ENCODE measurements around the gene SNCG. TPM values are rescaled to one million over a fixed set of nuclear protein-coding genes. Genes with fewer than 3 reads are reported as not detected.
A peak's percentile ranks its signal among the peaks of the same experiment; 100 is the strongest.
"Not testable (repeated sequence)": the region's sequence is repeated elsewhere in the genome, so short reads cannot be mapped to it uniquely, and the experiment has no call there.

Gene SNCG
- total RNA-seq, 3 donors from 2014 or later, result 2.9 to 22.1 (median 8.3) TPM

DNA sequence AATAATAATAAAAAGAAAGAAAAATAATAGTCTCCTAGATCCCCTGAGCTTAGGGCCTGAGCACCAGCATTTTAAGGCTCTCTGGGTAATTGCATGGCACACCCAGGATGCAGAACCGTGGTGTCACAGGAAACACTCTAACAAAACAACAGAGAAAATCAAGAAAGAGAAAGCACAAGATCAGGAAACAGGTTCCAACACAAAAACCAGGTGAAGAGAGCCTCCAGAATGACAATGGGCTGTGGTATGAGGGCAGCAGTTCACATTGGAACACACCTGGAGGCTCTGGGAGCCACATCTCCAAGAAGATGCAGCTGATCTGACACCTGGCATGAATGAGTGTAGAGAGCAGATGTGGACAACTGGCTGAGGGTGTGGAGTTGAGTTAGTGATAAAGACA is 8.1 kb upstream of the SNCG start:
- Histone ChIP-seq H3K36me3 (ENCODE audit: low read depth) (no peaks in the 10 kb centered on the region), H3K4me1 (ENCODE audit: low read depth) (no peaks in the 10 kb centered on the region), H3K9me3 (peaks cover 13% of the 10 kb centered on the region), H3K4me3 (no peak overlapping the region)
- TF ChIP-seq, protein P1, sequence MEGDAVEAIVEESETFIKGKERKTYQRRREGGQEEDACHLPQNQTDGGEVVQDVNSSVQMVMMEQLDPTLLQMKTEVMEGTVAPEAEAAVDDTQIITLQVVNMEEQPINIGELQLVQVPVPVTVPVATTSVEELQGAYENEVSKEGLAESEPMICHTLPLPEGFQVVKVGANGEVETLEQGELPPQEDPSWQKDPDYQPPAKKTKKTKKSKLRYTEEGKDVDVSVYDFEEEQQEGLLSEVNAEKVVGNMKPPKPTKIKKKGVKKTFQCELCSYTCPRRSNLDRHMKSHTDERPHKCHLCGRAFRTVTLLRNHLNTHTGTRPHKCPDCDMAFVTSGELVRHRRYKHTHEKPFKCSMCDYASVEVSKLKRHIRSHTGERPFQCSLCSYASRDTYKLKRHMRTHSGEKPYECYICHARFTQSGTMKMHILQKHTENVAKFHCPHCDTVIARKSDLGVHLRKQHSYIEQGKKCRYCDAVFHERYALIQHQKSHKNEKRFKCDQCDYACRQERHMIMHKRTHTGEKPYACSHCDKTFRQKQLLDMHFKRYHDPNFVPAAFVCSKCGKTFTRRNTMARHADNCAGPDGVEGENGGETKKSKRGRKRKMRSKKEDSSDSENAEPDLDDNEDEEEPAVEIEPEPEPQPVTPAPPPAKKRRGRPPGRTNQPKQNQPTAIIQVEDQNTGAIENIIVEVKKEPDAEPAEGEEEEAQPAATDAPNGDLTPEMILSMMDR (IDR thresholded peaks at IDR 0.05), result no peak
- no peak for DNase-seq
- ATAC-seq, result no peak
- intact Hi-C loops (cut with DNase I, micrococcal nuclease), result no loop called here

GRCh38 chr10:86951184-86951761 is 7.1 kb upstream of the SNCG start:
- DNase-seq, result no peak
- H3K9me3 ChIP-seq, result peaks cover 13% of the 10 kb centered on the region
- intact Hi-C loops (cut with DNase I, micrococcal nuclease), result no loop called here
- TF ChIP-seq, protein P1 (IDR thresholded peaks at IDR 0.05), result no peak
- no peaks in the 10 kb centered on the region for H3K36me3 ChIP-seq (ENCODE audit: low read depth)
- no peak for ATAC-seq
- no peaks in the 10 kb centered on the region for H3K4me1 ChIP-seq (ENCODE audit: low read depth)
- no peak overlapping the region for H3K4me3 ChIP-seq

GRCh38 chr10:86952106-86952505 is 6.3 kb upstream of the SNCG start:
- Histone ChIP-seq H3K9me3 (peaks cover 13% of the 10 kb centered on the region), H3K4me3 (no peak overlapping the region), H3K36me3 (ENCODE audit: low read depth) (no peaks in the 10 kb centered on the region), H3K4me1 (ENCODE audit: low read depth) (no peaks in the 10 kb centered on the region)
- intact Hi-C loops (cut with DNase I, micrococcal nuclease), result no loop called here
- TF ChIP-seq, protein P1 (IDR thresholded peaks at IDR 0.05), result no peak
- ATAC-seq (no peak), DNase-seq (no peak)

DNA sequence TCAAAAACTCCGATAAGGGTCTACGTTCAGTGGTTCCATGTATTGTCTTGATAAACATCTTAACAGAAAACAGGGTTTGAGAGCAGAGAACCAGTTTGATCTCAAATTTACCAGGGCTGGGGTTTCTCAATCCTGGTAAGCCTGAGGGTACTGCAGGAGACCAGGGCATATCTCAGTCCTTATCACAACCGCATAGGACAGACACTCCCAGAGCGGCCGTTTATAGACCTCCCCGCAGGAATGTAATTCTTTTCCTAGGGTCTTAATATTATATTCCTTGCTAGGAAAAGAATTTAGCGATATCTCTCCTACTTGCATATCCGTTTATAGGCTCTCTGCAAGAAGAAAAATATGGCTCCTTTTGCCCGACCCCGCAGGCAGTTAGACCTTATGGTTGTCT is 5.7 kb upstream of the SNCG start:
- H3K4me1 ChIP-seq (ENCODE audit: low read depth); H3K4me3 ChIP-seq; intact Hi-C loops (cut with DNase I, micrococcal nuclease); H3K36me3 ChIP-seq (ENCODE audit: low read depth); ATAC-seq; DNase-seq: not testable (repeated sequence)
- peaks cover 13% of the 10 kb centered on the region for H3K9me3 ChIP-seq

GRCh38 chr10:86953747-86954680 is 4.4 kb upstream of the SNCG start:
- Histone ChIP-seq H3K4me3 (no peak overlapping the region), H3K36me3 (ENCODE audit: low read depth) (no peaks in the 10 kb centered on the region), H3K4me1 (ENCODE audit: low read depth) (no peaks in the 10 kb centered on the region), H3K9me3 (peaks cover 13% of the 10 kb centered on the region)
- DNase-seq, result no peak
- peak; percentile 42 for ATAC-seq
- TF ChIP-seq, protein P1 (IDR thresholded peaks at IDR 0.05), result no peak
- intact Hi-C loops (cut with DNase I, micrococcal nuclease), result no loop called here

All from mucosa of descending colon (tissue), 3 donors.